HUES64 (cell line): ENCODE measurements around the gene SLC48A1. TPM values are rescaled to one million over a fixed set of nuclear protein-coding genes. Genes with fewer than 3 reads are reported as not detected.

Source experiments
- H3K27ac ChIP-seq: 2 replicates; pipeline ENCODE4 v1.7.0; 2013; ENCODE audit warnings: low read depth, low read length, inconsistent platforms
- H3K27me3 ChIP-seq: 2 replicates; pipeline ENCODE4 v1.6.1; 2013; ENCODE audit warnings: mild to moderate bottlenecking, low read length; ENCODE audit not compliant: insufficient read depth
- H3K36me3 ChIP-seq: 2 replicates; pipeline ENCODE4 v1.6.1; 2013; ENCODE audit warnings: mild to moderate bottlenecking, low read length; ENCODE audit not compliant: insufficient read depth
- H3K4me1 ChIP-seq: 2 replicates; pipeline ENCODE4 v1.6.1; 2013; ENCODE audit warnings: mild to moderate bottlenecking, low read length, moderate library complexity; ENCODE audit not compliant: insufficient read depth
- H3K4me3 ChIP-seq: 2 replicates; pipeline ENCODE4 v1.5.1; 2013; ENCODE audit warnings: mild to moderate bottlenecking, low read length, moderate library complexity
- H3K9ac ChIP-seq: 2 replicates; pipeline ENCODE4 v1.6.1; 2013; ENCODE audit warnings: mild to moderate bottlenecking, low read depth, low read length
- H3K9me3 ChIP-seq: 2 replicates; pipeline ENCODE4 v1.6.1; 2013; ENCODE audit warnings: low read depth, low read length; ENCODE audit not compliant: insufficient read depth
- WGBS: fragments of 150-250, 120-280 bp; methylation state at CpG from one replicate; pipeline ENCODE4 v1.1.7; 2013; ENCODE audit warnings: missing lambda C conversion rate; 5-methylcytosine and 5-hydroxymethylcytosine counted together
- polyA plus RNA-seq, 2 experiments: library from polyadenylated mRNA; stranded (reverse); fragments of 50-300 nt; gene quantifications; one replicate each; pipeline ENCODE4 v1.2.3, GENCODE V29; 2013

Gene SLC48A1
- 4.9 TPM for polyA plus RNA-seq (2013, experiment 1 of 2)
- polyA plus RNA-seq (2013, experiment 2 of 2) = 9.6 TPM

DNA sequence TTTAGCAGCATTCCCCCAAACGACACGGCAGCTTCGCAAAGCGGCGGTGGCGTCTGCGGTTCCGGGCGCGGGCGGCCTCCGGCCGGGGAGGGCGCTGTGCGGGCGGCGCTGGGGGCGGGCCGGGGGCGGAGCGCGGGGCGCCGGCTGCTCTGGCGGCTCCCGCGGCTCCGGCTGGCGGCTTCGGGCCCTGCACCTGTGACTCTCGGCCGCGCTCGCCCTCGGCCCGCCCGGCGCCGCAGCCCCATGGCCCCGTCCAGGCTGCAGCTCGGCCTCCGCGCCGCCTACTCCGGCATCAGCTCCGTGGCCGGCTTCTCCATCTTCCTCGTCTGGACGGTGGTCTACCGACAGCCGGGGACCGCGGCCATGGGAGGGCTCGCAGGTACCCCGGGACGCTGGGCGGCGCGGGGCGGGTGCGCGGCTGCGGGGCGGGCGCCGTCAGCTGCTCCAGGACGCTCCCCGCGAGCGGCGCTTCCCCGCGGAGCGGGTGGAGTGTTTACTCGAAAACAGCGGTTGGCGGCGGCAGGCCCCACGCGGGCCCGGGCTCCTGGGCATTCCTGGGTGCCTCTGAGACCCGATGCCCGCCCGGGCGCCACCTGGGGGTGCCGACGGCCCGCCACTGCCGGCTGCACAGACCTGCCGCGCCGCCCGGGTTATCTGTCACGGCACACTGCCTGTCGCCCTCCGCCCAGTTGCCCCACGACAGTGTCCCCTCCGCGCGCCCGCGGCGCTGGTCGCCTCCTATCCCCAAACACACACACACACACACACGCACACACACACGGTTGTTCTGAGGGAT lies at the start of gene SLC48A1:
Gene SLC48A1 (plus strand): TSS at position 177 of the 796 bp plus-strand sequence. CDS start 67 bp downstream, at position 244.
- under 1% methylated on average over 104 of the region's 106 CpGs for WGBS
- no peak within 1 kb of the TSS for H3K27ac ChIP-seq
- H3K4me1 ChIP-seq = peaks cover 16% of the 10 kb centered on the region
- H3K9me3 ChIP-seq = no peaks in the 10 kb centered on the region
- H3K9ac ChIP-seq = peak within 1 kb of the TSS; percentile 63
- H3K4me3 ChIP-seq = peak within 1 kb of the TSS; percentile 68
- H3K27me3 ChIP-seq = peaks cover 13% of the 10 kb centered on the region
- no peaks in the 10 kb centered on the region for H3K36me3 ChIP-seq

DNA sequence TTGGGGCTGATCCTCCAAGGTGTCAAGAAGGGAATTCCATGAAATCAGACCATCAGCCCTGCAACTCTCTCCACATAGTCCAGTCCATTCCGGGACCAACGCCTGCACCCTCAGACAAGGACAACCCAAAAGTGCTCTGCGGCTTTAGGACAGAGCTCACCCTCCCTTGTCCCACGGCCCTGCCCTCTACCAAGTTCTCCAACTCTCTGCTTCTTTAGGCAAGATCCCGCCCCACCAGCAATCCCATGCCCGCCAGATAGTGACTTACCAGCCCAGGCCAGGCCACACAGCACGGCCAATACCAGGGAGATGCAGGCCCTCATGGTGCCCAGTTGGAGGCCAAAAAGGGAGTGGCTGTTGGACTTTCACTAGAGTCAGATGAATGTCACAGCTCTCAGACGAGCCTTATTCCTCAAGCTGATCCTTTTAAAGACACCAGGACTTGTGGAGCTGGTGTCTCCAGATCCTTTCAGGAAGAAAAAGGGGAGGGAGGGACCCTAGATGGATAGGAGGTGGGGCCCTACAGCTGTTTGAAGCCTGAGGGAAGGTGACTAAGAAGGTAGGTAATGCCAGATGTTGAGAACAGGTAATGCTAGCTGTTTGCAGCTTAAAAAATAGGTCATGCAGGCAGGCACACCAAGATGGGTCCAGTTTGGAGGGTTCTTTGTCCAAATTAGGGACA lies 47.8 kb upstream of the SLC48A1 start, which contains the start of gene ENDOU:
Gene ENDOU (minus strand): TSS at position 400 of the 682 bp plus-strand sequence. CDS start 77 bp downstream, at position 323.
- Histone ChIP-seq H3K9me3 (no peaks in the 10 kb centered on the region), H3K4me1 (no peaks in the 10 kb centered on the region), H3K4me3 (no peak within 1 kb of the TSS), H3K9ac (no peak within 1 kb of the TSS), H3K27ac (no peak within 1 kb of the TSS), H3K27me3 (no peaks in the 10 kb centered on the region), H3K36me3 (no peaks in the 10 kb centered on the region)
- 82% methylated on average over 8 of the region's 8 CpGs for WGBS

GRCh38 chr12:47725893-47726292 lies 47.1 kb upstream of the SLC48A1 start:
- Histone ChIP-seq H3K36me3 (no peaks in the 10 kb centered on the region), H3K4me3 (no peak overlapping the region), H3K4me1 (no peaks in the 10 kb centered on the region), H3K9ac (no peak overlapping the region), H3K27me3 (no peaks in the 10 kb centered on the region), H3K9me3 (no peaks in the 10 kb centered on the region), H3K27ac (no peak overlapping the region)
- WGBS = 75% methylated on average over 5 of the region's 5 CpGs

DNA sequence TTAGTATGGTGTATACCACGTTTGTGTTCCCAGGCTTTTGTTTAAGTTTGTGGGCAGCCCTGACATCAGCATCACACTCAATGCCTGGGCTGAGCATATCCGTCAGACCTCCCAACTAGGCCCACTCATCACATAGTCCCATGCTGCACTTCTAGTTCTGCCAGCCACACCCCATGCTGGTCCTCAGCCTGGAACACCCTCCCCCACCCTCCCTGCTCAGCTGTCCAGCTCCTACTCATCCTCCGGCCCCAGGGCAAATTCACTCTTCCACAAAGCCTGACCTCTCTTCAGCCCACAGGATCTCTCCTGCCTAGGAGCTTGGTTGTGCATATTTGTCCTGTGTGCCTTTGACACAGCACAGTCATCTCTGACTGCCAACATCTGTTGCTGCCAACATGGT lies 43.8 kb upstream of the SLC48A1 start:
- Histone ChIP-seq H3K9ac (no peak overlapping the region), H3K27ac (no peak overlapping the region), H3K27me3 (no peaks in the 10 kb centered on the region), H3K36me3 (no peaks in the 10 kb centered on the region), H3K4me1 (peaks cover 1% of the 10 kb centered on the region), H3K4me3 (no peak overlapping the region), H3K9me3 (no peaks in the 10 kb centered on the region)
- 77% methylated on average over 3 of the region's 3 CpGs for WGBS

GRCh38 chr12:47730341-47730744 lies 42.7 kb upstream of the SLC48A1 start:
- H3K9ac ChIP-seq = no peak overlapping the region
- H3K27me3 ChIP-seq = no peaks in the 10 kb centered on the region
- WGBS = 95% methylated on average over 7 of the region's 8 CpGs
- H3K4me3 ChIP-seq = no peak overlapping the region
- no peak overlapping the region for H3K27ac ChIP-seq
- peaks cover 12% of the 10 kb centered on the region for H3K4me1 ChIP-seq
- H3K9me3 ChIP-seq = no peaks in the 10 kb centered on the region
- no peaks in the 10 kb centered on the region for H3K36me3 ChIP-seq

DNA sequence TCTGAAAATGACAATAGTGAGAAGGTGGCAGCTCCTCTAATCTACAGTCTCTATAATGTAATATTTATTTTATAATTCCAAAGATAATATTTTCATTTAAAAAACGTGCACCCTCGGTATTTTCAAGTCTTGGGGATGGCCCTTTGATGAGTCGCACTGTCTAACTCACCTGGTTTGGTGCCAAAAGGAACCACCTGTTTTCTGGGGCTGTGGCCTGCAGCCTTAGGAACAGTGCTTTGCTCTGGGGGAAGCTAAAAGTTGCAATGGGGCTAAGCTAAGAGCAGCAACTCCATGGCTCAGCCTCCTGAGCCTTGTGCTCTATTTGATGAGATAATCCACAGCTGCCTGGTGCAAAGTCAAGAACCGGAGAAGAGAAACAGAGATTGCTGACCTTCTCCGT lies 41.3 kb upstream of the SLC48A1 start:
- no peaks in the 10 kb centered on the region for H3K27me3 ChIP-seq
- peaks cover 14% of the 10 kb centered on the region for H3K4me1 ChIP-seq
- 85% methylated on average over 5 of the region's 5 CpGs for WGBS
- no peaks in the 10 kb centered on the region for H3K9me3 ChIP-seq
- H3K36me3 ChIP-seq = no peaks in the 10 kb centered on the region
- no peak overlapping the region for H3K27ac ChIP-seq
- no peak overlapping the region for H3K9ac ChIP-seq
- H3K4me3 ChIP-seq = no peak overlapping the region

DNA sequence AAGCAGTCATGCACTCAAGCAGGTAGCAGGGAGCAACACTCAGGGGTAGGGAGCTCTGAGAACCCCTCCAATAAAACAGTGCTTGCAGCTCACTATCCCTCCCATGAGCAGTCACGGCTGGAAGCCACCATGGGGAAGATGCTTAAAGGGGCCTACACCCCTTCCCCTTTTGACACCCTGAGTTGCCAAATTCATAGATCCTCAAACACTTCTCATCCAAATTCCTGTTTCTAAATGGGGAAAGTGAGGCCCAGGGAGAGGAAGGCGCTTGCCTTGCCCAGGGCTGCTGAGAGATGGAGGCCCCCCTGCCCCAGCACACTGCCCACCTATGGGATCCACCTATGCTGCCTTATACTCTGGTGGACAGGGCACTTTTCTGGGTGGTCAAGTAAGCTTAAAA lies 40.5 kb upstream of the SLC48A1 start:
- Histone ChIP-seq H3K9me3 (no peaks in the 10 kb centered on the region), H3K9ac (no peak overlapping the region), H3K4me1 (peaks cover 17% of the 10 kb centered on the region), H3K27me3 (no peaks in the 10 kb centered on the region), H3K36me3 (no peaks in the 10 kb centered on the region), H3K27ac (no peak overlapping the region), H3K4me3 (no peak overlapping the region)
- 72% methylated on average over 1 of the region's 2 CpGs for WGBS

DNA sequence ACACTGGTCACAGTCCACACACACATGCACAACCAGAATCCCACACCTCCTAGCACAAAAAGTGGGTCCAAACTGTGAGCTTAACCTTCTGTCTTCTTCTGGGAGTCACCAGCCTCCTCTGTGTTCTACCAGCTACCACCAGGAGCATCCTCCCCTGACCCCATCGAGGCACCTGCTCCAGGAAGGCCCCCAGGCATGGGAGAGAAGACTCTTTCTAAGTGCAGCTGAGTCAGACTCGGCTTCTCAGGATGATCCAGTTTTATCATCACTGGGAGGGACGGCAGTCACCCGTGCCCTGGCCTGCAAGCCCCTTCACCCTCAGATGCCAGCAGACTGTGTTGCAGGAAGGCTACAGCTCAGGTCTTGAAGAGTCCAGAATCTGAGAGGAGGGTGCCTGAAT lies 39.9 kb upstream of the SLC48A1 start:
- no peaks in the 10 kb centered on the region for H3K27me3 ChIP-seq
- WGBS = 90% methylated on average over 4 of the region's 4 CpGs

GRCh38 chr12:47734725-47735480 lies 38.1 kb upstream of the SLC48A1 start:
- H3K4me3 ChIP-seq = no peak overlapping the region
- WGBS = 44% methylated on average over 12 of the region's 12 CpGs
- H3K36me3 ChIP-seq = no peaks in the 10 kb centered on the region
- H3K4me1 ChIP-seq = peaks cover 17% of the 10 kb centered on the region
- peak overlapping the region; percentile 9; the same call in 1 of the 2 replicates for H3K27ac ChIP-seq
- no peak overlapping the region; the same call in 1 of the 2 replicates for H3K9ac ChIP-seq
- H3K9me3 ChIP-seq = no peaks in the 10 kb centered on the region
- no peaks in the 10 kb centered on the region for H3K27me3 ChIP-seq

More for the DNA sequence above, 39.9 kb upstream of the SLC48A1 start:
- Histone ChIP-seq H3K9ac (no peak overlapping the region), H3K27ac (no peak overlapping the region), H3K4me1 (peaks cover 17% of the 10 kb centered on the region), H3K4me3 (no peak overlapping the region), H3K36me3 (no peaks in the 10 kb centered on the region), H3K9me3 (no peaks in the 10 kb centered on the region)

DNA sequence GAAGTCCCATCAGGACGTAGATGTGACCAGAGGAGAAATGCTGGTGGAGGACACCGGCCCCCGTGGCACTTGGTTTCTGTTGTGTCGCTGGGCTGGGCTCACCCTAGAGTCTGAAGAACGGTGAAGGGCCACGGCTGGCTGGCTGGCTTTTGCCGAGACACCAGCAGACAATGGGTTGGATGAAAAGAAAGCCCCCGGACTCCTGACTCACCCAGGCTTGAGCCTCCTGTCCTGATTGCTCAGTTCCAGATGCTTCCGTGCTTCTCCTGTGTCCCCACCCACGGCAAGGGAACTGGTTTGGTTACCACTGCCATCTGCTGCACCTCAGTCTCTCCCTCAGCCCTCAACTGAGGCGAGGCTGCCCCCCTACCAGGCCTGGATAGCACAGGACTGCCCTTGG lies 37.4 kb upstream of the SLC48A1 start:
- no peak overlapping the region for H3K27ac ChIP-seq
- WGBS = 92% methylated on average over 11 of the region's 11 CpGs
- peaks cover 17% of the 10 kb centered on the region for H3K4me1 ChIP-seq
- no peaks in the 10 kb centered on the region for H3K36me3 ChIP-seq
- no peak overlapping the region for H3K9ac ChIP-seq
- H3K4me3 ChIP-seq = no peak overlapping the region
- no peaks in the 10 kb centered on the region for H3K27me3 ChIP-seq
- H3K9me3 ChIP-seq = no peaks in the 10 kb centered on the region

DNA sequence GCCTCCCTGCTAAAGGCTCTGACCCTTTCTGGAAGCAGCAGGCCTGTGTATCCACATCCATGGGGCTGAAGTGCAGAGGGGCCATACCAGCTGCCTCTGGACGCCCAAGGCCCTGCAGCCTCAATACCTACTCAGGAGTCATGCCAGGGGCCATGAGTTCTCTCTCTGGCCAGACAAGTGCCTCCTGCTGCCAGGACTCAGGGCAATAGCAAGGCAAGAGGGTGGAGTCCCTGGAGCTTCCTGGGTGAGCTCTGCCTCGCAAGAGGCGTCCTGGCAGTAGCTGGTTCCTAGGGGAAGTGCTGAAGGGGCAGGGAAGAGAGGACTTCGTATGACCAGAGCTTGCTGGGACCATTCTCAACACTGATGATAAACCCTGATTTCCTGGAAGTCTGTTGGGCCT lies 36.8 kb upstream of the SLC48A1 start:
- Histone ChIP-seq H3K27me3 (no peaks in the 10 kb centered on the region), H3K9ac (no peak overlapping the region), H3K4me1 (peaks cover 17% of the 10 kb centered on the region), H3K4me3 (no peak overlapping the region), H3K36me3 (no peaks in the 10 kb centered on the region), H3K9me3 (no peaks in the 10 kb centered on the region), H3K27ac (no peak overlapping the region)
- 93% methylated on average over 4 of the region's 4 CpGs for WGBS
